Forelimb muscle (tissue), 1 donor: ENCODE data around the gene ZSCAN9. TPM values are rescaled to one million over a fixed set of nuclear protein-coding genes. Genes with fewer than 3 reads are reported as not detected.

Source experiments
- DNase-seq: peaks from one replicate; pipeline ENCODE4 v3.0.0-alpha.2; 2013; ENCODE audit warnings: low read depth
- polyA plus RNA-seq: library from polyadenylated mRNA; unstranded; fragments of 120-200 nt; gene quantifications from one replicate; pipeline ENCODE4 v1.2.1, GENCODE V29; 2013; ENCODE audit not compliant: insufficient read length

The ZSCAN9 gene
- polyA plus RNA-seq, 1 donor, result 28.0 TPM

GRCh38 chr6:28266962-28267694 lies 42.1 kb downstream of the ZSCAN9 start, which contains the start of gene ZSCAN26:
Gene ZSCAN26, plus strand, starts transcription at chr6:28267143. Its CDS starts 4,777 bp downstream, at chr6:28271920.
- DNase-seq, result peak; percentile 82

DNA sequence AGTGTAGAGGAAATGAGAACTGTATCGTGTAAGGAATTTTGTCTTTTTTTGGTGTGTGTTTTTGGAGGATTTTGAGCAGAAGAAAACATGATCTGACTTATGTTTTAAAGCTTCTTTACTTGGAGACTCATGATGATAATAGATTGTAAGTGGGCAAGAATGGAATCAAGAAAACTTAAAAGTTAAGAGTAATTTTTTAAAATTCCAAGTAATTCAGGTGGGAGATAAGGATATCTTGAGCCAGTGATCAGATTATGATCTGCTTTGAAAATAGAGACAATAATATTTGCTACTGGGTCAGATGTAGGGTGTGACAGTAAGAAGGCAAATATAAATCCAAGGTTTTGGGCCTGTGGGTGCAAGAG lies 42.6 kb downstream of the ZSCAN9 start:
- DNase-seq, result no peak

DNA sequence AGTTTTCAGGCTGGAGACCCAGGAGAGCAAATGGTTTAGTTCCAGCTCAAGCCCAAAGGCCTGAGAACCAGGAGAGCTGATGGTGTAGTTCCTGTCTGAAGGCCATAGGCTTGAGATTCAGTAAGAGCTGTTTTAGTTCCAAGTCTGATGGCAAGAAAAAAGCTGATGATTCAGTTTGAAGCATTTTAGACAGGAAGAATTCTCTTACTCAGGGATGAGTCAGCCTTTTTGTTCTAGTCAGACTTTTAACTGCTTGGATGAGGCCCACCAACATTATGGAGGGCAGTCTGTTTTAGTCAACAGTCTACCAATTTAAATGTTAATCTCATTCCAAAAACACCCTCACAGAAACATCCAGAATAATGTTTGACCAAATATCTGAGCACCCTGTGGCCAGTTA lies 44.4 kb downstream of the ZSCAN9 start:
- DNase-seq, result no peak

DNA sequence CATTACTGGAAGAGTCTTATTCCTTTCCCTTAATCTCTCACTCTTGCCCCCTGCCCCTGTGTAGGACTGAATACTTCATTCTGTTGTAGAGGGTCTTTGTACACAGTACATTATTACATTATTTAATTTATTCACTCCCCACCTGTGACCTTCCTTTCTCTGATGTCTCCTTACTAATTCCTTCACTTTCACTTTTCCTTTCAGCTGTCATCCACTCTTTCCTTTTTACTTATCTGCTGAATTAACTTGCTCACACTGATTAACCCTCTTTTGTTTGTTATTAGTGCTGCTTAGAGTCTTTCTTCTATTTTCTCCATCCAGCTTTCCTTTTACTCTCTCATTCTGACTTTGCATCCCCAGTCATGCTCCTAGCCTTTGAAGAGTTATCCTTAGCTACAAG lies 49.8 kb downstream of the ZSCAN9 start:
- no peak for DNase-seq

GRCh38 chr6:28277746-28278145 lies 52.7 kb downstream of the ZSCAN9 start:
- no peak for DNase-seq

DNA sequence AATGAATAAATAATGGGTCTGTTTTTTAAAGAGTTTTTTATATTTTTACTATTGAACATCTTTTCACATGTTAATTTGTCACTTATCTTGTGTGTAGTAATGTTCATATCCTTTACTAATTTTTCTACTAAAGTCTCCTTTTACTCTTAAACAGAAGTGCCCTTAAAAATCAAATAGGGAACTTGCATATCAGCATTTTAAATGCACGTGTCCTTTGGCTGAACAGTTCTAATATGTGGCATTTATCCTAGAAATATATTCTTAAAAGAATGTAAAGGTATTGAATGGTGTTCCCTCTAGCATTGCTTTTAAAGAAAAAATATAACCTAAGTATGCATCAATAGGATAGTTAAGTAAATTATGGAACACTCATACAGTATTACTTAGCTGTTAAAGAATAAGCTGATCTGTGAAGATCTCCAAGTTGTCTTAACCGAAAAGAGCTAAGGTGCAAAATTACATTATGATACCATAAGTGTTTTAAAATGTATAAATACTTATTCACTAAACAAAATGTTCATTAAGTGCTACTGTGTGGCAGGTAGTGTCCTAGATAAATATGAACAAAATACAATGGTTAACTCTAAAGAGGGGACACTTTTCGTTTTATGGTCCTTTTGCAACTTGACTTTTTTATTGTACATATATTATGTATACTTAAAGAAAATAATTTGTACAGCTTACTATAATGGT lies 55.7 kb downstream of the ZSCAN9 start:
- DNase-seq, result no peak

- DNase-seq, result no peak
Measured at GRCh38 chr6:28281288-28282064, 56.4 kb downstream of the ZSCAN9 start, which contains the start of gene PGBD1. Gene PGBD1, plus strand, starts transcription at chr6:28281572. Its CDS starts 2,242 bp downstream, at chr6:28283814.

DNA sequence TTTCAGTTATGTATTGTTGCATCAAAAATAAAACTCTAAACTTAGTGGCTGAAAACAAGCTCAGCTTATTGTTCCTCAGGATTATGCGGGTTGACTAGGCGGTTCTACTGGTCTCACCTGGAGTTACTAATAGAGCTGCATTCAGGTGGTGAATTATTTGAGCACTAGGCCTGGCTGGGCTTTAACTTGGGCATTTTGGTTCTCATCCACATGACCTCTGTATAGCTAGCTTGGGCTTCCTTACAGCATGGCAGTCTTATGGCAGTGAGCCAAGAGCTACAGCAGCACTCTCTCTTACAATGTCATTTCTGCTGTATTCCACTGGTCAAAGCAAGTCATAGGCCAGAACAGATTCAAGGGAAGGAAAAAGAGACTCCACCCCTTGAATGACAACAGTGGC lies 57.9 kb downstream of the ZSCAN9 start:
- DNase-seq, result no peak

Other genes with a start within 250 kb of the ZSCAN9 start
- gene ZNF165, start 144.7 kb upstream of the ZSCAN9 start, polyA plus RNA-seq, result 0.34 TPM
- gene ZSCAN16, start 100.7 kb upstream of the ZSCAN9 start, polyA plus RNA-seq, result 4.0 TPM
- gene ZKSCAN8, start 83.4 kb upstream of the ZSCAN9 start, polyA plus RNA-seq, result 22.1 TPM
- 5.5 TPM for gene ZKSCAN4, start 27.0 kb downstream of the ZSCAN9 start, polyA plus RNA-seq
- 1.1 TPM for gene NKAPL, start 34.0 kb downstream of the ZSCAN9 start, polyA plus RNA-seq
- gene ZSCAN26, start 41.9 kb downstream of the ZSCAN9 start, polyA plus RNA-seq, result 18.3 TPM
- gene PGBD1, start 56.3 kb downstream of the ZSCAN9 start, polyA plus RNA-seq, result 7.1 TPM
- gene ZSCAN31, start 110.9 kb downstream of the ZSCAN9 start, polyA plus RNA-seq, result 8.5 TPM
- gene ZKSCAN3, start 124.7 kb downstream of the ZSCAN9 start, polyA plus RNA-seq, result 6.3 TPM
- 5.6 TPM for gene ZSCAN12, start 174.5 kb downstream of the ZSCAN9 start, polyA plus RNA-seq
- gene ZSCAN23, start 218.2 kb downstream of the ZSCAN9 start, polyA plus RNA-seq, result 6.8 TPM